Mesenchymal stem cell (in vitro differentiated cells and primary cell): Measurements from ENCODE around the gene WNT3A.

Source experiments
- DNase-seq: peaks from one replicate; pipeline ENCODE4 v3.0.0-alpha.2; 2013
- H2AFZ ChIP-seq: one replicate; pipeline ENCODE4 v1.6.1; 2013; ENCODE audit warnings: low read depth, mild to moderate bottlenecking, control low read depth, inconsistent platforms, low read length, moderate library complexity
- H2AK5ac ChIP-seq: 2 replicates; pipeline ENCODE4 v1.6.1; 2013; ENCODE audit warnings: low read length, moderate library complexity, mild to moderate bottlenecking, inconsistent platforms; ENCODE audit not compliant: severe bottlenecking
- H2BK120ac ChIP-seq: one replicate; pipeline ENCODE4 v1.6.1; 2013; ENCODE audit warnings: low read depth, mild to moderate bottlenecking, inconsistent platforms, low read length, moderate library complexity
- H2BK12ac ChIP-seq, 2 experiments: one replicate each; pipeline ENCODE4 v1.6.1; 2013; ENCODE audit warnings: inconsistent platforms in 2 of 2, low read length in 2 of 2, mild to moderate bottlenecking in 2 of 2, moderate library complexity in 2 of 2, control low read depth in 1 of 2
- H2BK15ac ChIP-seq: one replicate; pipeline ENCODE4 v1.6.1; 2013; ENCODE audit warnings: mild to moderate bottlenecking, low read depth, inconsistent platforms; ENCODE audit not compliant: poor library complexity, severe bottlenecking
- H2BK5ac ChIP-seq: 2 replicates; pipeline ENCODE4 v1.6.1; 2013; ENCODE audit warnings: low read depth, mild to moderate bottlenecking, low read length, control low read depth, inconsistent platforms; ENCODE audit not compliant: poor library complexity, severe bottlenecking
- H3K14ac ChIP-seq, 2 experiments: one replicate each; pipeline ENCODE4 v1.6.1; 2013; ENCODE audit warnings: inconsistent platforms in 2 of 2, low read length in 2 of 2, control low read depth in 1 of 2, mild to moderate bottlenecking in 1 of 2, moderate library complexity in 1 of 2
- H3K18ac ChIP-seq, 2 experiments: one replicate each; pipeline ENCODE4 v1.6.1; 2013; ENCODE audit warnings: inconsistent platforms in 2 of 2, low read length in 2 of 2, control low read depth in 1 of 2, low read depth in 1 of 2, mild to moderate bottlenecking in 1 of 2
- H3K23ac ChIP-seq, 2 experiments: one replicate each; pipeline ENCODE4 v1.6.1; 2013; ENCODE audit warnings: inconsistent platforms in 2 of 2, low read length in 2 of 2, mild to moderate bottlenecking in 2 of 2, moderate library complexity in 2 of 2, control low read depth in 1 of 2
- H3K27ac ChIP-seq: 2 replicates; pipeline ENCODE4 v1.5.1; 2013; ENCODE audit warnings: mild to moderate bottlenecking, moderate library complexity, low read length, control low read depth, inconsistent platforms; ENCODE audit not compliant: poor library complexity, severe bottlenecking
- H3K27me3 ChIP-seq, 2 experiments: 2 replicates each; pipeline versions ENCODE4 v1.6.1 to v1.7.0; 2013; ENCODE audit warnings: low read length in 2 of 2, mild to moderate bottlenecking in 2 of 2, moderate library complexity in 2 of 2, control low read depth in 1 of 2, inconsistent platforms in 1 of 2; ENCODE audit not compliant: control insufficient read depth in 1 of 2, insufficient read depth in 1 of 2
- H3K36me3 ChIP-seq, 2 experiments: 2 replicates each; pipeline versions ENCODE4 v1.6.1 to v1.7.0; 2013; ENCODE audit warnings: low read length in 2 of 2, control low read depth in 1 of 2, inconsistent platforms in 1 of 2, low read depth in 1 of 2, mild to moderate bottlenecking in 1 of 2; ENCODE audit not compliant: insufficient read depth in 2 of 2, control insufficient read depth in 1 of 2
- H3K4ac ChIP-seq, 2 experiments: one replicate each; pipeline ENCODE4 v1.6.1; 2013; ENCODE audit warnings: inconsistent platforms in 2 of 2, low read length in 2 of 2, mild to moderate bottlenecking in 2 of 2, moderate library complexity in 2 of 2, control low read depth in 1 of 2, low read depth in 1 of 2
- H3K4me1 ChIP-seq: 2 replicates; pipeline ENCODE4 v1.6.1; 2013; ENCODE audit warnings: low read depth, low read length, control low read depth; ENCODE audit not compliant: control insufficient read depth, insufficient read depth
- H3K4me2 ChIP-seq: 2 replicates; pipeline ENCODE4 v1.6.1; 2013; ENCODE audit warnings: low read length, mild to moderate bottlenecking, inconsistent platforms; ENCODE audit not compliant: poor library complexity, severe bottlenecking
- H3K4me3 ChIP-seq, 2 experiments: 2 replicates each; pipeline versions ENCODE4 v1.5.1 to v1.7.0; 2013; ENCODE audit warnings: low read length in 2 of 2, mild to moderate bottlenecking in 2 of 2, control low read depth in 1 of 2, low read depth in 1 of 2; ENCODE audit not compliant: insufficient read depth in 1 of 2
- H3K79me1 ChIP-seq: replicated peaks from 2 replicates; pipeline ENCODE4 v1.6.1; 2013; ENCODE audit warnings: mild to moderate bottlenecking, control low read depth, low read length, inconsistent platforms; ENCODE audit not compliant: poor library complexity, severe bottlenecking
- H3K9ac ChIP-seq: 2 replicates; pipeline ENCODE4 v1.7.0; 2013; ENCODE audit warnings: mild to moderate bottlenecking, low read length, moderate library complexity
- H3K9me3 ChIP-seq: 2 replicates; pipeline ENCODE4 v1.7.0; 2013; ENCODE audit warnings: mild to moderate bottlenecking, low read length; ENCODE audit not compliant: control insufficient read depth
- H4K8ac ChIP-seq: one replicate; pipeline ENCODE4 v1.6.1; 2013; ENCODE audit warnings: inconsistent platforms, mild to moderate bottlenecking, low read length, moderate library complexity
- H4K91ac ChIP-seq: one replicate; pipeline ENCODE4 v1.6.1; 2013; ENCODE audit warnings: mild to moderate bottlenecking, low read length, inconsistent platforms
- WGBS: methylation state at CpG from one replicate; pipeline ENCODE4 v1.1.7; 2013; ENCODE audit warnings: mixed read lengths; 5-methylcytosine and 5-hydroxymethylcytosine counted together

WNT3A gene

DNA sequence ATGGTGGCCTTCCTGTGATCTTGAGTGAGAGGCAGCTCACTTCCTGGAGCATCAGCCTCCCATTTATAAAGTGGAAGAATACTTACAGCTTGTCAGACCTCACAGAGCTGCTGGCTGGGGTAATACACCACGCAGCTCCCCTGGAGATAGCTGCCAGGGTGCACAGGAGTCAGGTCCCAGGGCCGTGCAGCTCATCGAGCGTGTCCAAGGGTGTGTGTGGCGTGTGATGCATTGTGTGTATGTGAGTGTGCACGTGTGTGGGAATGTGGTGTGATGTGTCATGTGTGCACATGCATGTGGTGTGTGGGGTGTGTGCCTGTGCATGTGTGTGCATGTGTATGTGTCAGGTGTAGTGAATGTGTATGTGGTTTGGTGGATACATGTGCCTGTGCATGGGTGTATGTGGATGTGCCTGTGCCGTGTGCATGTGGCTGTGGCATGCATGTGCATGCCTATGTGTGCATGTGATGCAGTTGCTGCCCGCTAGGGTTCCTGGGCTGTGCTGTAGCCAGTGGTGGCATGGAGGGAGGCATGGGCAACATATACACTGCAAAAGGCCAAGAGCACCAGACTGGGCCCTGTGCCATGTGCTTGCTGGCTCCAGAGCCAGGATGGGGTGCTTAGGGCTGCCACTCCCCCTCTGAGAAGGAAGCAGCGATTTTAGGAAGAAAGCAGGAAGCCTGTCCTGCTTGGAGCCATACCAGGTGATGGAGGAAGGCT is 24.6 kb downstream of the WNT3A start:
- Histone ChIP-seq H2BK5ac (no peak overlapping the region), H2BK120ac (no peak overlapping the region), H3K79me1 (no peaks in the 10 kb centered on the region), H3K18ac (no peak overlapping the region), H3K4me3 (no peak overlapping the region), H2AK5ac (no peak overlapping the region), H3K23ac (no peak overlapping the region), H3K14ac (peak overlapping the region in 1 of 2 experiments; percentile 76), H2BK12ac (no peak overlapping the region), H3K27ac (no peak overlapping the region), H2BK15ac (no peak overlapping the region), H2AFZ (no peak overlapping the region), H3K4me2 (no peak overlapping the region), H3K4me1 (no peaks in the 10 kb centered on the region), H3K9me3 (peaks cover 9% of the 10 kb centered on the region), H3K36me3 (no peaks in the 10 kb centered on the region), H3K4ac (no peak overlapping the region), H4K91ac (no peak overlapping the region), H4K8ac (no peak overlapping the region), H3K9ac (no peak overlapping the region), H3K27me3 (peaks cover 0 to 22% of the 10 kb centered on the region in 2 experiments)
- DNase-seq: no peak
- WGBS: 78% methylated on average over 9 of the region's 9 CpGs

DNA sequence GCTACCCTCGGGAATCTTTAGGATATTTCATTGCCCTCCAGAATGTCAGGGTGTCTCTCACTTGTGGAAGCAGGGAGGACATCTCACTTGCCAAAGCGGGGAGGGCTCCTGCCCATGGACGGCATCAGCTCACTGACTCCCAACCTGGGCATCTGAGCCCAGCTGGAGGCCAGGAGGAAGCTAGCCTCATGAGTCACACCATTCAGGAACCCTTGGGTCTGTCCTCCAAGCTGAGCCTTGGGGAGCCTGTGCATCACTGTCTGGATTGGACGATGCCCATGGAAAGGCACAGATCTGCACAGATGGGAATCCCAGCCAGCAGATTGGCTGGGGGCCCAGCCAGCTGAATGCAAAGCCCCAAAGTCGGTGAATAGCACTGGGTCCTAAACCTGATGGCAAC is 25.2 kb downstream of the WNT3A start:
- Histone ChIP-seq H3K9me3 (peaks cover 9% of the 10 kb centered on the region), H2BK12ac (no peak overlapping the region), H4K91ac (no peak overlapping the region), H3K27ac (no peak overlapping the region), H3K4me3 (no peak overlapping the region), H3K18ac (no peak overlapping the region), H3K14ac (no peak overlapping the region), H3K4me2 (no peak overlapping the region), H3K4ac (no peak overlapping the region), H3K36me3 (no peaks in the 10 kb centered on the region), H3K27me3 (peaks cover 6 to 29% of the 10 kb centered on the region in 2 experiments), H2AK5ac (no peak overlapping the region), H3K4me1 (no peaks in the 10 kb centered on the region), H4K8ac (no peak overlapping the region), H2BK120ac (no peak overlapping the region), H2BK5ac (no peak overlapping the region), H2AFZ (no peak overlapping the region), H2BK15ac (no peak overlapping the region), H3K79me1 (no peaks in the 10 kb centered on the region), H3K9ac (no peak overlapping the region), H3K23ac (no peak overlapping the region)
- WGBS: 86% methylated on average over 5 of the region's 5 CpGs
- no peak for DNase-seq

DNA sequence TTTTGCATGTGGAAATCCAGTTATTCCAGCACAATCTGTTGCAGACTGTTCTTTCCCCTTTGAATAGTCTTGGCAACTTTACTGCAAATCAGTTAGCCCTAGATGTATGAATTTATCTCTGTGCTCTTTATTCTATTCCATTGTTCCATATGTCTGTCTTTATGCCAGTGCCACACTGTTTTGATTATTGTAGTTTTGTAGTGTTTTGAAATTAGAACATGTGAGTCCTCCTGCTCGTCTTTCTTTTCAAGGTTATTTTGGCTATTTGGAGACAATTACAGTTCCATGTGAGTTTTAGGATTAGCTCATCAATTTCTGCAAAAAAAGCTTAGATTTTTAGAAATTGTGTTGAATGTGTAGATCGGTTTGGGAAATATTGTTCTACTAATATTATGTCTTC is 26.6 kb downstream of the WNT3A start:
- H3K4me3 ChIP-seq: no peak overlapping the region
- WGBS: 29% methylated on average over 1 of the region's 2 CpGs
- peaks cover 16 to 37% of the 10 kb centered on the region in 2 experiments for H3K27me3 ChIP-seq
- no peak overlapping the region for H3K4ac ChIP-seq
- H2AFZ ChIP-seq: no peak overlapping the region
- H3K23ac ChIP-seq: no peak overlapping the region
- no peak overlapping the region for H2BK15ac ChIP-seq
- no peak overlapping the region for H3K27ac ChIP-seq
- H4K91ac ChIP-seq: no peak overlapping the region
- H3K18ac ChIP-seq: no peak overlapping the region
- no peaks in the 10 kb centered on the region for H3K79me1 ChIP-seq
- H3K14ac ChIP-seq: no peak overlapping the region
- H2BK120ac ChIP-seq: no peak overlapping the region
- no peak for DNase-seq
- H3K9me3 ChIP-seq: peaks cover 9% of the 10 kb centered on the region
- no peak overlapping the region for H3K9ac ChIP-seq
- H2BK12ac ChIP-seq: no peak overlapping the region
- H3K4me1 ChIP-seq: no peaks in the 10 kb centered on the region
- H2AK5ac ChIP-seq: no peak overlapping the region
- no peaks in the 10 kb centered on the region for H3K36me3 ChIP-seq
- H4K8ac ChIP-seq: no peak overlapping the region
- no peak overlapping the region for H3K4me2 ChIP-seq
- no peak overlapping the region for H2BK5ac ChIP-seq

DNA sequence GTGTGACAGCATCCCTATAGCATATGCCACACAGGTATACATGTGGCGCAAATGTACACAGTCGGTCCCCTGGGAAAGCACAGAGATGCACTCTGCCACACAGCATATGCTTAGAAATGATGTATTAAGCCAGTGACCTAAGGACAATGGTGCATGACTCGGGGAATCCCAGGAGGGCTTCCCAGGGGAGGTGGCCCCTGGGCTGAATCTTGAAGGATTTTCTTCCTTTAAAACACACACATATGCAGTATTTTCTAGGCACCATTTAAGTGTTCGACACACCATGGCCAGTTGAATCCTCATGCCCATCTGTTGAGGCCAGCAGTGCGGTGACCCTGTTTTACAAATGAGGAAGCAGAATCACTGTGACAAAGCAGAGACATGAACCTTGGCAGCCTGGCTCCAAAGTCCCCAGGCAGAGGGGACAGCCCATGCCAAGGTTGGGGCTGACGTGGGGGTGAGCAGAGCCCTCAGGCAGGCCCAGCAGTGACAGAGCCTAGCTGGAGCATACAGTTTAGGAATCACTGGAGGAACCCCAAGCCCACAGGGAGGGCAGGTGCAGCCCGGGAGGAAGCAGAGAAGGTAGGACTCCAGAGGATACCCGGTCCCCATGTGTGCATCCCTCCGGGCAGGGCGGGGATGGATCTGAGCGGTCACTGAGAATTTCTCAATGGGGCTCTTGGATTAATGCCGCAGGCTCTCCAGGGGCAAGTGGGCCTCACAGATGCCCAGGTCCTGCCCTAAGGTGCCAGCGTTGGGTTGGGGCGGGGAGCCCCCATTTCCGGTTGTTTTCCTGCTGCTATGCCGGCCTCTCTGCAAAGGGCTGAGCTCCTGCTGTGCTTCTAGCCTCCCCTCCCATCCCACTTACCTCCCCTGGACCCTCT is 28.4 kb downstream of the WNT3A start:
- H2BK5ac ChIP-seq: no peak overlapping the region
- no peak overlapping the region for H2BK12ac ChIP-seq
- H3K36me3 ChIP-seq: no peaks in the 10 kb centered on the region
- no peak overlapping the region for H3K4me3 ChIP-seq
- H3K79me1 ChIP-seq: no peaks in the 10 kb centered on the region
- DNase-seq: no peak
- H3K4ac ChIP-seq: no peak overlapping the region
- H3K27ac ChIP-seq: no peak overlapping the region
- peaks cover 9% of the 10 kb centered on the region for H3K9me3 ChIP-seq
- no peak overlapping the region for H2AFZ ChIP-seq
- H4K91ac ChIP-seq: no peak overlapping the region
- H3K23ac ChIP-seq: no peak overlapping the region
- peaks cover 34 to 55% of the 10 kb centered on the region in 2 experiments for H3K27me3 ChIP-seq
- no peak overlapping the region for H2BK15ac ChIP-seq
- H4K8ac ChIP-seq: no peak overlapping the region
- no peak overlapping the region for H3K18ac ChIP-seq
- H3K4me2 ChIP-seq: no peak overlapping the region
- no peaks in the 10 kb centered on the region for H3K4me1 ChIP-seq
- no peak overlapping the region for H3K14ac ChIP-seq
- H2AK5ac ChIP-seq: no peak overlapping the region
- no peak overlapping the region for H3K9ac ChIP-seq
- no peak overlapping the region for H2BK120ac ChIP-seq
- 87% methylated on average over 16 of the region's 16 CpGs for WGBS
